Stimulated activated CD4-positive, alpha-beta T cell treated with anti-CD3 and anti-CD28 coated beads, Interleukin-12 subunit alpha, Interleukin-12 subunit beta, amount 100 ng/mL, for 24 hours (primary cell): ENCODE measurements around the gene ZBTB46.
"Not testable (repeated sequence)": the region's sequence is repeated elsewhere in the genome, so short reads cannot be mapped to it uniquely, and the experiment has no call there.

Experiments
- DNase-seq, 2 experiments: peaks; one replicate each; pipeline ENCODE4 v3.0.0-alpha.2; 2020; ENCODE audit warnings: low read depth in 2 of 2

ZBTB46 gene

DNA sequence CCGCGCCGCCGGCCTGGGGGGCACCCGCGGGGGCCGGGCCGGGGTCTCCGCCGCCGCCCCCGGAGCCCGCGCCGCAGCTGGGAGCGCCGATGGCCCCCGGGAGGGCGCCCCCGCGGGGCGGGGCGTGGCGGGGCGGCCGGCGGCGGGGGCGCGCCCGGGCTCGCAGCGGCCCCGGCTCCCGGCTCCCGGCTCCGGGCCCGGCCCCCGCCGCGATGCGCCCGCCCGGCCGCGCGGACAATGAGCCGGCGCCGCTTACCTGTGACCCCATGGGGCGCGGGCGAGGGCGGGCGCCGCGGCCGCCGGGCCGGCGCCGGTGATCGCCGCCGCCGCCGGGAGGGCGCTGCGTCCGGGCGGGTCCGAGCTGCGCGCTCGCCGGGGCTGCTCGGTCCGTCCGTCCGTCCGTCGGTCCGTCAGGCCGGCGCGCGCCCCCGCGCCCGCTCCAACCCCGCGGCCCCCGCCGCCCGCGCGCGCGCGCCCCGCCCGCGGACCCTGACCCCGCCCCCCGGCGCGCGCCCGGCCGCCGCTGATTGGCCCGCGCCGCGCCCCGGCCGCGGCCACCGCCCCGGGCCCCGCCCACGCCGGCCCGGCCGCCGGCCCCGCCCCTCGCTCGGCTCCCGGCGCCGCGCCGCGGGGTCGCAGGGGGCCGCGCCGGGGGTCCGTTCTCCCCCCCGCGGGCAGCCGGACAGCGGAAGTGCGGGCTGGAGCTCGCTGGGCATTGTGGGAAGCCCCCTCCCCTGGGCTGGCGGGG is at the start of gene ZBTB46:
ZBTB46 (minus strand) TSS at position 424 of the 748 bp plus-strand sequence. CDS start 40,507 bp downstream, outside the sequence.
- no peak for DNase-seq

DNA sequence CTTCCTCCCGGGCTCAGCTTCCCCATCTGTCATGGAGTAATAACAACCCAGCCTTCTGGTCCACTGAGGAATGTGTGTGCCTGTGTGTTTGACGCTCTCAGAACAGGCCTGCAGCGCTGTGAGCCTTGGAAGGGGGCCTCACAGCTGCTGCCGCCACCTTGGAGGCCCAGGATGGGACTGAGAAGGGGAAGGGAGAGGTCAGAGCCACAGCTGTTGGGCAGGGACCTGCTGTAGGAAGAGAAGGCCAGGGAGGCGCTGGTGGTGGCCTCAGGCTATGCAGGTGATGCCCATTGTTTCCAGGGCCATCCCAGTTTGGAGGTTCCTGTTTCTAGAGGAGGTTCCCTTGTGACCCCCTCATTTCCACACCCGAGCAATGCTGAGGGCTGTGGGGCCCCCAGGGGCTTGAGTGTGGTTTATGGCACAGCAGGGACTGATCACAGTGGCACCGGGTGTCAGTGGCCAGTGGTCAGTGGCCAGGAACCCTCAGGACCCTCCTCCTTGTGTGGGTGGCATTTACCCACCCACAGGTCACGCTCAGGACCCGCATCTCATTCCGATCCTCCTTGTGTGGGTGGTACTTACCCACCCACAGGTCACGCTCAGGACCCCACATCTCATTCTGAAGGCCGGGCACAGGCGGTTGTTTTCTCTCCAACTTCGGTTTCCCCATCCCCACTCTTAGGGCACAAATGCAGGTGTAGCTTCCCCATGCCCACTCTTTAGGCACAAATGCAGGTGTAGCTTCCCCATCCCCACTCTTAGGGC is 48.0 kb upstream of the ZBTB46 start:
- no peak for DNase-seq

- DNase-seq: no peak
Measured at GRCh38 chr20:63877755-63878470, 46.8 kb upstream of the ZBTB46 start.

DNA sequence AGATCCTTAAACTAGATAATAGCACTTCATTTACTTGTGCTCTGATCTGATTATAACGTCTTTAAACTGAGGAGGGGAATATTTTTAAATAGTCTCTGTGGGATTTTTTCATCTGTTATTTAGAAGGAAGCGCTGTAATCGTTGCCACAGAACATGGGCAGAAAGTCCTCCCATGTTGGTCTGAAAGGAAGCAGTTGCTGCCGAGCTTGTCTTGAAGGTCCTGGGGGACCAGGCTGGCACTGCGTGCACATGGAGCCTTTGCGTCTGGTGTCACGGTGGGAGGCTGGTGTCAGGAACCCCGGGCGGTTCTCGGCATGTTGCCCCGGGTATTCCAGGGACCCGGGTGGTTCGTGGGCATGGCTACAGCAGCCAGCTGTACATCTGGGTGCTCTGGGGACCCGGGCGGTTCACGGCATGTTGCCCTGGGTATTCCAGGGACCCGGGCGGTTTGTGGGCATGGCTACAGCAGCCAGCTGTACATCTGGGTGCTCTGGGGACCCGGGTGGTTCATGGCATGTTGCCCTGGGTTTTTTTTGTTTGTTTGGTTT is 45.5 kb upstream of the ZBTB46 start:
- no peak for DNase-seq

DNA sequence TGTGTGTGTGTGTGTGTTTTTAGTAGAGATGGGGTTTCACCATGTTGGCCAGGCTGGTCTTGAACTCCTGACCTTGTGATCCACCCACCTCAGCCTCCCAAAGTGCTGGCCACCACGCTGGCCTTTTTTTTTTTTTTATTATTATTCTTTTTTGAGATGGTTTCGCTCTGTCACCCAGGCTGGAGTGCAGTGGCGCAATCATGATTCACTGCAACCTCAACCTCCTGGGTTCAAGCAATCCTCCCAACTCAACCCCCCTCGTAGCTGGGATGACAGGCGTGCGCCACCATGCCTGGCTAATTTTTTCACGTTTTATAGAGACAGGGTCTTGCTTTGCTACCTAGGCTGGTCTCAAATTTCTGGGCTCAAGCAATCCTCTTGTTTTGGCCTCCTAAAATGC is 43.2 kb upstream of the ZBTB46 start:
- DNase-seq: not testable (repeated sequence)

GRCh38 chr20:63873477-63873971 is 42.5 kb upstream of the ZBTB46 start:
- DNase-seq: peak in 1 of 2 experiments; percentile 23

DNA sequence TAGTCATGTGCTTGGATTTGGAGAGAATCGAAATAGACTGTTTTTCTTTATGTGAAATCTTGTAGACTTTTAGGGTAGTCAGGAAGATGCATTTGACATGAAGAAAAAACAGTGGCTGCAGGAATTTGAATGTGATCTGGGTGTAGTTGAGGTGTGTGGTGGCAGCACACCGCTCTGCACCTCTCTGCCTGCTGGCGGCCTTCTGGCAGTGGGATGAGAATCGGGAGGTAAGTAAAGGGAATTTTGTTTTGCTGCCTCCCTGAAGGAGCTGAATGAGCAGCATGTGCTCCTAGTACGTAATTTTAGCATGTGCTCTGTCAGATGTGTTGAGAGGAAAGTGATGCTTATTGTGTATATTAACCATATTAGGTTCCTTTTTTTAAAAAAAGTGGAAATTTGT is 37.2 kb upstream of the ZBTB46 start:
- DNase-seq: no peak

DNA sequence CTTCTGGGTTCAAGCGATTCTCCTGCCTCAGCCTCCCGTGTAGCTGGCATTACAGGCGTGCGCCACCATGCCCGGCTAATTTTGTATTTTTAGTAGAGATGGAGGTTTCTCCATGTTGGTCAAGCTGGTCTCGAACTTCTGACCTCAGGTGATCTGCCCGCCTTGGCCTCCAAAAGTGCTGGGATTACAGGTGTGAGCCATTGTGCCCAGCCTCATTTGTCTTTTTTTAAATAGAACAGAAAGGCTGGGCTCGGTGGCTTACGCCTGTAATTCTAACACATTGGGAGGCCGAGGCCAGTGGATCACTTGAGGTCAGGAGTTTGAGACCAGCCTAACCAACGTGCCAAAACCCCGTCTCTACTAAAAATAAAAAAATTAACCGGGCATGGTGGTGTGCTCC is 36.0 kb upstream of the ZBTB46 start:
- not testable (repeated sequence) for DNase-seq

- peak; percentile 97 to 98 for DNase-seq
Measured at GRCh38 chr20:63864978-63865640, 34.0 kb upstream of the ZBTB46 start, which contains the start of gene TPD52L2. TPD52L2 (plus strand) TSS chr20:63865270; CDS start chr20:63865366, 96 bp downstream.

DNA sequence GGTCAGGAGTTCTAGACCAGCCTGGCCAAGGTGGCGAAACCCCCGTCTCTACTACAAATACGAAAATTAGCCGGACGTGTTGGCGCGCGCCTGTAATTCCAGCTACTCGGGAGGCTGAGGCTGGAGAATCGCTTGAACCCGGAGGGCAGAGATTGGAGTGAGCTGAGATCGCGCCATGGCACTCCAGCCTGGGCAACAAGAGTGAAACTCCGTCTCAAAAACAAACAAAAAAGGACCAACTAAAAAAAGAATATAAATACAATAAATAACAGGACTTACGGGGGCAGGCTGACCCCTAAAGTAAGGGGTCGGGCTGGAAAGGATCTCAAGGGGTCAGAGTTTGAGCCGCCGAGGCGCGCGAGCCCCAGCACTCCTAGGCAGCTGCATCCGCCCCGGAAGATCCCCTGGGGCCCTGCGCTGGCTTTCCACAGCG is 33.5 kb upstream of the ZBTB46 start:
- no peak for DNase-seq

DNA sequence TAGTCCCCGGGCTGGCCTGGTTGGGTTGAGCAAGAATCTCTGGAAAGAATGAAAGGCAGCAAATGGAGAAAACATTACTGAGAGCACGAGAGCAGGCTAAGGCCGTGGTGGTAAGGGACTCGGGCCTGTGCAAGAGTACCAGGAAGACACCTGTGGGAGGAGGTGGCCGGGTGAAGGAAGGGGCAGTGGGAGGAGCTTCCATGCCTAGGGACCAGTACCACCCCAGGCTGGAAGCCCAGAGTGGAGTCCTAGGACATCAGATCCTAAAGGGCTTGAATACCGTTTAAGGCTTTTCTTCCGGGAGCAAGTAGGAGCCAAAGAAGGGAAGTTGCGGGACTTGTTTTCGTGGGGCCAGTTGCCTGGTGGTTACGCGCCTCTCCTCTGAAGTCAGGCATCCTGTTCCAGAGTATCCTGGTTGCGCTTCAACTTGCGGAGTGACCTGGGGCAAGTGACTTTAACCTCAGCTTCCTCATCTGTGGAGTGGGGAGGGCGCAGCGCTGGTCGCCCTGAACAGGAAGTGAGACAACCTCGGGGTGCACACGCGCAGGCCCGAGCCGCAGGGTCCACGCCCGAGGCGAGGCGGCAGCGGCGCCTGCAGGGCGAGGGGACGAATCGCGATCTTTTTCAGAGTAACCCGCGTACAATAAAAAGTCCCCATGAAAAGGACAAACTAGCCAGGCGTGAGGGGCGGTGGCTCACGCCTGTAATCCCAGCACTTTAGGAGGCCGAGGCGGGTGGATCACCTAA is 32.9 kb upstream of the ZBTB46 start:
- DNase-seq: peak; percentile 51 to 69

DNA sequence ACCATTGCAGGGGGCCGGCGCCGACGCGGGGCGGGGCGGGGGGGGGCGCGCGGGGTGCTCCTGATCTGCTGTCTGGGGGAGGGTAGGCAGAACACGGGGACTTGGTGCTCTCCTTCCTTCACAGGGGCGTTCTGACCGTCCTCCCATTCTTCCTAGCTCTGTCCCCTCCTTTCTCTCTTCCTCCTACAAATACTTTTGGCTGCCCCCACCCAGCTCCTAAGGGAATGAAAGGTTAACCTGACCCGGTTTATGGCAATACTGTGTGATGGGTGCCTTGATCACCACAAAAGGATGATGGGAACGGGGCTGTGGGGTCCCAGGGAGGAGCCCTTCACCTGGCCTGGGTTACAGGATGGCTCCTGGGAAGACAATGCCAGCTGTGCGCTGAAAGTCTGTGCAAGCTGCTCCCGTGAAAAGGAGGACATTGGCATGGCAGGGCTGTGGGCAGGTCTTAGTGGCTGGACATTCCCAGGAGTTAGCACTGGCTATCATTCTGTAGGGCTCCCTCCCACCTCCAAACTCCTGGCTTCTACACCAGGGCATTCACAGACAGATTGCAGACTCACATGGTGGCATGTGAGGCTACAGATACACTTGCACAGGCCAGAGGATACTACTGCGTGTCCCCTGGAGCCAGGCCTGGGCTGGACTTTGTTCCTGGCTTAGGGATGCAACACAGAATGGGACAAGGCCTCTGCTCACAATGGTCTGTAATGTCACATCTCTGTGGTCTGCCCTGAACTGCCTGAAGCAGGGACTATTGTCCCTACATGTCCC is 32.1 kb upstream of the ZBTB46 start:
- DNase-seq: no peak

DNA sequence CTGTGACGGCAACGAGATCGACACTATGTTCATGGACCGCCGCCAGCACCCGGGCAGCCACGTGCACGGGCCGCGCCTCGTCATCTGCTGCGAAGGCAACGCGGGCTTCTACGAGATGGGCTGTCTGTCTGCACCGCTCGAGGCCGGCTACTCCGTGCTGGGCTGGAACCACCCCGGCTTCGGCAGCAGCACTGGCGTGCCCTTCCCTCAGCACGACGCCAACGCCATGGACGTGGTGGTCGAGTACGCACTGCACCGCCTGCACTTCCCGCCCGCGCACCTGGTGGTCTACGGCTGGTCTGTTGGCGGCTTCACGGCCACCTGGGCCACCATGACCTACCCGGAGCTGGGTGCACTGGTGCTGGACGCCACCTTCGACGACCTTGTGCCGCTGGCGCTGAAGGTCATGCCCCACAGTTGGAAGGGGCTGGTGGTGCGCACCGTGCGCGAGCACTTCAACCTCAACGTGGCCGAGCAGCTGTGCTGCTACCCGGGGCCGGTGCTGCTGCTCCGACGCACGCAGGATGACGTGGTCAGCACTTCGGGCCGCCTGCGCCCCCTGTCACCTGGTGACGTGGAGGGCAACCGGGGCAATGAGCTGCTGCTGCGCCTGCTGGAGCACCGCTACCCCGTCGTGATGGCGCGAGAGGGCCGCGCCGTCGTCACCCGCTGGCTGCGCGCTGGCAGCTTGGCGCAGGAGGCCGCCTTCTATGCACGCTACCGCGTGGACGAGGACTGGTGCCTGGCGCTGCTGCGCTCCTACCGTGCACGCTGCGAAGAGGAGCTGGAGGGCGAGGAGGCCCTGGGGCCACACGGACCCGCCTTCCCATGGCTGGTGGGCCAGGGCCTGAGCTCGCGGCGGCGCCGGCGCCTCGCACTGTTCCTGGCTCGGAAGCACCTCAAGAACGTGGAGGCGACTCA is 31.2 kb upstream of the ZBTB46 start:
- DNase-seq: no peak

GRCh38 chr20:63861365-63861934 is 30.4 kb upstream of the ZBTB46 start, which contains the start of gene ABHD16B:
ABHD16B (plus strand) TSS chr20:63861498; CDS start chr20:63861541, 43 bp downstream.
- no peak for DNase-seq

GRCh38 chr20:63860325-63861051 is 29.4 kb upstream of the ZBTB46 start:
- no peak for DNase-seq

GRCh38 chr20:63859166-63859699 is 28.2 kb upstream of the ZBTB46 start:
- DNase-seq: no peak
